Heart left ventricle (tissue), 16 donors: ENCODE results near the gene DCAF8L2. TPM values are rescaled to one million over a fixed set of nuclear protein-coding genes. Genes with fewer than 3 reads are reported as not detected.

Experiments
- ATAC-seq, 4 donors: fragments of 200-7000 bp; cut with Tn5 transposase; one replicate each; pipeline ENCODE4 v1.9.1; 2020 to 2022; ENCODE audit warnings: moderate library complexity in 4 of 4, mild to moderate bottlenecking in 3 of 4, moderate number of reproducible peaks in 1 of 4
- DNase-seq, 5 donors: peaks; one replicate each; pipeline ENCODE4 v3.0.0-alpha.2; 2020
- H3K27ac ChIP-seq, 12 donors: fragments of 200-600 bp; sonication (generic) in 4 of 12; one replicate each; pipeline versions ENCODE4 v1.5.0 to v1.8.0; 2016 to 2022; ENCODE audit warnings: mild to moderate bottlenecking in 2 of 12
- H3K27me3 ChIP-seq, 9 donors: fragments of 200-600 bp; sonication (generic) in 2 of 9; one replicate each; pipeline versions ENCODE4 v1.5.1 to v1.8.0; 2016 to 2022; ENCODE audit warnings: mild to moderate bottlenecking in 3 of 9
- H3K36me3 ChIP-seq, 9 donors: fragments of 200-600 bp; sonication (generic) in 2 of 9; one replicate each; pipeline versions ENCODE4 v1.5.0 to v1.8.0; 2018 to 2022; ENCODE audit warnings: mild to moderate bottlenecking in 2 of 9
- H3K4me1 ChIP-seq, 12 donors: fragments of 200-600 bp; sonication (generic) in 4 of 12; one replicate each; pipeline versions ENCODE4 v1.5.0 to v1.8.0; 2016 to 2022; ENCODE audit warnings: mild to moderate bottlenecking in 3 of 12
- H3K4me3 ChIP-seq, 12 donors: fragments of 200-600 bp; sonication (generic) in 4 of 12; one replicate each; pipeline versions ENCODE4 v1.5.0 to v1.8.0; 2017 to 2022; ENCODE audit warnings: mild to moderate bottlenecking in 9 of 12, moderate library complexity in 4 of 12
- H3K9me3 ChIP-seq, 12 donors: fragments of 200-600 bp; sonication (generic) in 4 of 12; one replicate each; pipeline versions ENCODE4 v1.5.0 to v1.8.0; 2016 to 2022; ENCODE audit warnings: mild to moderate bottlenecking in 1 of 12
- CTCF ChIP-seq, 12 donors: fragments of 200-600 bp; sonication (generic) in 4 of 12; IDR thresholded peaks; one replicate each; pipeline versions ENCODE4 v1.5.0 to v1.8.0; 2018 to 2022; ENCODE audit warnings: antibody characterized with exemption in 12 of 12, mild to moderate bottlenecking in 5 of 12
- POLR2A ChIP-seq, 2 donors: fragments of 450-650 bp; IDR thresholded peaks; one replicate each; pipeline ENCODE4 v1.6.1; 2017; ENCODE audit warnings: antibody characterized with exemption in 2 of 2, mild to moderate bottlenecking in 2 of 2, moderate library complexity in 2 of 2
- WGBS, 4 donors: extraction: QIAGEN DNeasy Blood & Tissue Kit in 2 of 4; methylation state at CpG; one replicate each; pipeline versions ENCODE4 v1.1.5 to v1.1.7; 2013 to 2018; 5-methylcytosine and 5-hydroxymethylcytosine counted together
- intact Hi-C, 10 donors: fragments of 100-400 bp; cut with DNase I; formaldehyde crosslinking; loops; one replicate each; pipeline versions ENCODE4 v1.11.1 to v1.14.2; 2022
- polyA plus RNA-seq, 2 donors: library from polyadenylated mRNA; stranded (reverse); fragments of 200-250 nt; gene quantifications; one replicate each; pipeline ENCODE4 v1.2.3, GENCODE V29; 2013
- total RNA-seq, 9 donors: library from RNA; depleted of rRNA in 2 of 9; stranded (reverse); fragments of >200 nt in 2 of 9; fragmentation: NEBNext Ultra II Directional in 3 of 9; extraction: Animal tissue kit (Norgen Biotek cat#: 25700) in 3 of 9; gene quantifications; one replicate each; pipeline versions ENCODE4 v1.1.0 to v1.2.4, GENCODE V29; 2016 to 2023
- donor health status: ischemic (EF 13 %, LVEDD 7.1; RV severe dilation, severe dysfunction).
- donor health status: healthy with polysubstance abuse.
- donor health status: DM: no; HTN: yes; CAD: no.
- donor health status: DM: no; HTN: no; CAD: no.
- donor health status: ischemic (EF 25% LVEDD 6.9; RV normal size, moderate dysfunction).
- donor health status: ischemic (EF 25% LVEDD 5.7; RV mildly dilated, moderate dysfunction).
- donor health status: healthy.
- donor health status: DM: yes; HTN: yes; CAD: no.
- donor health status: ischemic (EF 35%, LVEDD 5.7; RV mildly dilated, moderate dysfunction).
- donor health status: nonischemic (EF 11% LVEDD 7.7; RV severe dilation, severe dysfunction).
- donor health status: DM: yes; HTN: yes; CAD: no.
- donor health status: PGD.
- donor health status: ischemic (EF 29% LVEDD 5.4; RV normal size, mild dysfunction).
- donor health status: nonischemic (EF 23%, LVEDD 6.1; RV moderate dilation, normal function).

Gene DCAF8L2
- total and polyA plus RNA-seq, 11 donors: not detected

DNA sequence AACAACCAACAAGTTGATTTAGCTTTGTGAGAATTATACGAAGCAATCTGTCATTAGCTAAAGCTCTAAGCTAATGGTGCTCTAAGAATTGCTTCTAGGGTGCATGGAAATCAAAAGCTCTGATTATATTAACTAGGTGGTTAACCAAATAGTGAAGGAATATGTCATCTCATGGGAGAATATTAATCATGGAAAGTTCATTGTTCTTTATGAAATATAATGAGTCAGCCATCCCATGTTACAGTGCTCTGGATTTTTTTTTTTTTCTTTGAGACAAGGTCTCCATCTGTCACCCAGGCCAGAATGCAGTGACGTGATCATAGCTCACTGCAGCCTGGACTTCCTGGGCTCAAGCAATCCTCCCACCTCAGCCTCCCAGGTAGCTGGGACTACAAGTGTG, 10.5 kb downstream of the DCAF8L2 start:
- no peaks in the 10 kb centered on the region for H3K4me1 ChIP-seq
- WGBS, 4 donors: 65 to 92% (median 77%) methylated on average over 2 of the region's 2 CpGs
- intact Hi-C loops: no loop called here
- no peaks in the 10 kb centered on the region for H3K36me3 ChIP-seq
- TF ChIP-seq CTCF (IDR thresholded peaks at IDR 0.05) (no peak), POLR2A (IDR thresholded peaks at IDR 0.05) (no peak)
- ATAC-seq: no peak
- no peak for DNase-seq
- no peak overlapping the region for H3K27ac ChIP-seq
- H3K9me3 ChIP-seq: no peaks in the 10 kb centered on the region
- H3K4me3 ChIP-seq: no peak overlapping the region
- no peaks in the 10 kb centered on the region for H3K27me3 ChIP-seq

DNA sequence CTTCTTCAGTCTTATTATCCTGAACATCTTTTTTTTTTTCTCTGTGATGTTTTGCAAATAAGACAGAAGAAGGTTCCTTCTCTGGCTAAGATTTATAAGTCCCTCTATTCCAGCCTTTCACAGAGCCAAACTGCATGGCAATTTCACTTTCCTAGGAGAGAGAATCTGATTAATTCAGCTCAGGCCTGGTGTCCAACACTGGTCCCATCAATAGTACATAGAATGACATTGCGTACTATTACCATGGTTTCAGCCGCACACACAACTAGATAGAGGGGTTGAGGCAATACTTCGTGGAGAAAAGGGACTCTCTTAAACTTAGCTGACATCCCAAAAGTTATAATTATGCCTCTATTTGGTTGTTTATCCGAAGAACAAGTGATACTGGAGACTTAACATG, 18.5 kb downstream of the DCAF8L2 start:
- Histone ChIP-seq H3K4me1 (no peaks in the 10 kb centered on the region), H3K27me3 (no peaks in the 10 kb centered on the region), H3K4me3 (no peak overlapping the region), H3K36me3 (no peaks in the 10 kb centered on the region), H3K27ac (no peak overlapping the region), H3K9me3 (peaks cover 0 to 4% (median 0%) of the 10 kb centered on the region in 12 donors)
- intact Hi-C loops: no loop called here
- DNase-seq (no peak), ATAC-seq (no peak)
- TF ChIP-seq POLR2A (IDR thresholded peaks at IDR 0.05) (no peak), CTCF (IDR thresholded peaks at IDR 0.05) (no peak)
- 65 to 86% (median 75%) methylated on average over 4 of the region's 4 CpGs for WGBS, 4 donors

DNA sequence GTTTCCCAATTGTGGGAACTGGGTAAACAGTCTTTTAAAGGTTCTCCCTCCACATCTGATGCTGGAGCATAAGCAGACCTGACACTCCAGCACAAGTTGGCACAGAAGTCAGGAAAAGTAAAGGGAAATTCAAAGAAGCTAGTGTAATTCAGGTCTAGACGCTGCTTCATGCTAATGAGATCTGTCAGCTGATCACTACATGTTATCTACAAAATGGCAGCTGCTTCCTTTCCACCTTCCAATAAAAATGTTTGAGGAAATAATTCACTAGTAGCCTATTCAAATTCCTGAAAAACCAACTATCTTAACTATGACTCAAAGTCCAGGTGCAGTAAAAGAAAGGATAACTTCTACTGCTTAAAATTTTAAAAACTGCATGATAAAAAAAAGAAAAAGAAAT, 29.3 kb downstream of the DCAF8L2 start:
- ATAC-seq (no peak), DNase-seq (no peak)
- 30 to 51% (median 41%) methylated on average over 1 of the region's 1 CpG for WGBS, 4 donors
- no peaks in the 10 kb centered on the region for H3K36me3 ChIP-seq
- TF ChIP-seq CTCF (IDR thresholded peaks at IDR 0.05): no peak
- no peak for TF ChIP-seq POLR2A (IDR thresholded peaks at IDR 0.05)
- H3K27ac ChIP-seq: no peak overlapping the region
- no peaks in the 10 kb centered on the region for H3K4me1 ChIP-seq
- intact Hi-C loops: no loop called here
- no peaks in the 10 kb centered on the region for H3K27me3 ChIP-seq
- H3K4me3 ChIP-seq: no peak overlapping the region
- H3K9me3 ChIP-seq: no peaks in the 10 kb centered on the region

- no peak for TF ChIP-seq POLR2A (IDR thresholded peaks at IDR 0.05)
- peak in 6 of 12 donors; percentile 19 to 29 (median 24) for TF ChIP-seq CTCF (IDR thresholded peaks at IDR 0.05)
- DNase-seq (no peak), ATAC-seq (no peak)
- Histone ChIP-seq H3K27me3 (no peaks in the 10 kb centered on the region), H3K4me1 (no peaks in the 10 kb centered on the region), H3K36me3 (no peaks in the 10 kb centered on the region), H3K9me3 (no peaks in the 10 kb centered on the region), H3K27ac (no peak overlapping the region), H3K4me3 (no peak overlapping the region)
- WGBS, 4 donors: 10 to 40% (median 29%) methylated on average over 2 of the region's 2 CpGs
- intact Hi-C loops: no loop called here
Measured at GRCh38 chrX:27619975-27620374, 29.8 kb downstream of the DCAF8L2 start.
